IMR-90 (cell line): ENCODE results near the gene CYP26B1. TPM values are rescaled to one million over a fixed set of nuclear protein-coding genes. Genes with fewer than 3 reads are reported as not detected.

Experiments
- ATAC-seq: fragments of 200-7000 bp; cut with Tn5 transposase; 2 replicates; pipeline ENCODE4 v1.9.1; 2020; ENCODE audit warnings: low read depth, mild to moderate bottlenecking, moderate library complexity
- BruUV-seq: library from RNA; stranded (reverse); fragments of 400-500 nt; replicated peaks from 2 replicates; lab custom pipeline; 2021; lab: Mats Ljungman, UMichigan
- CTCF ChIA-PET: fragments of 300-600 bp; formaldehyde crosslinking; extraction: SDS; loops from one replicate; lab custom pipeline; 2021; ENCODE audit warnings: antibody characterized with exemption; lab: Yijun Ruan, JAX
- POLR2A ChIA-PET: fragments of 300-600 bp; sonication (Branson Sonifier 250); formaldehyde crosslinking; loops from one replicate; lab custom pipeline; 2022; ENCODE audit warnings: antibody characterized with exemption; ENCODE audit not compliant: unreplicated experiment; lab: Charles Lee
- DNase-seq: peaks from one replicate; pipeline ENCODE4 v3.0.0; 2013
- H2AFZ ChIP-seq: replicated peaks from 2 replicates; pipeline ENCODE3; 2013; ENCODE audit warnings: low read length, mild to moderate bottlenecking; ENCODE audit not compliant: poor library complexity
- H2AK5ac ChIP-seq: 2 replicates; pipeline ENCODE4 v1.6.1; 2013; ENCODE audit warnings: low read depth, low read length, inconsistent platforms
- H2AK9ac ChIP-seq: replicated peaks from 2 replicates; pipeline ENCODE3; 2013; ENCODE audit warnings: mild to moderate bottlenecking, low read depth, low read length, moderate library complexity; ENCODE audit not compliant: poor library complexity
- H2BK120ac ChIP-seq: 2 replicates; pipeline ENCODE4 v1.6.1; 2013; ENCODE audit warnings: low read depth, low read length, inconsistent platforms
- H2BK15ac ChIP-seq: 3 replicates; pipeline ENCODE4 v1.6.1; 2013; ENCODE audit warnings: low read depth, low read length, inconsistent platforms
- H2BK20ac ChIP-seq: 2 replicates; pipeline ENCODE4 v1.6.1; 2013; ENCODE audit warnings: low read depth, mild to moderate bottlenecking, inconsistent platforms, low read length, moderate library complexity
- H2BK5ac ChIP-seq: 2 replicates; pipeline ENCODE4 v1.6.1; 2013; ENCODE audit warnings: mild to moderate bottlenecking, low read depth, low read length, inconsistent platforms; ENCODE audit not compliant: poor library complexity, severe bottlenecking
- H3K14ac ChIP-seq: replicated peaks from 2 replicates; pipeline ENCODE4 v1.6.1; 2013; ENCODE audit warnings: low read depth, low read length, inconsistent platforms
- H3K18ac ChIP-seq: 2 replicates; pipeline ENCODE4 v1.6.1; 2013; ENCODE audit warnings: low read depth, low read length, control low read depth
- H3K23ac ChIP-seq: 2 replicates; pipeline ENCODE4 v1.6.1; 2013; ENCODE audit warnings: low read depth, low read length, inconsistent platforms
- H3K27ac ChIP-seq: 2 replicates; pipeline ENCODE4 v1.5.1; 2013; ENCODE audit warnings: mild to moderate bottlenecking, control low read depth, low read length; ENCODE audit not compliant: insufficient read depth
- H3K27me3 ChIP-seq: 2 replicates; pipeline ENCODE4 v1.6.1; 2013; ENCODE audit warnings: low read length; ENCODE audit not compliant: control insufficient read depth, insufficient read depth
- H3K36me3 ChIP-seq: 2 replicates; pipeline ENCODE4 v1.6.1; 2013; ENCODE audit warnings: low read length, mixed read lengths; ENCODE audit not compliant: control insufficient read depth, insufficient read depth
- H3K4ac ChIP-seq: 2 replicates; pipeline ENCODE4 v1.6.1; 2013; ENCODE audit warnings: low read depth, low read length, inconsistent platforms
- H3K4me1 ChIP-seq: 2 replicates; pipeline ENCODE4 v1.6.1; 2013; ENCODE audit warnings: low read length, mixed read lengths; ENCODE audit not compliant: control insufficient read depth, insufficient read depth
- H3K4me2 ChIP-seq: 2 replicates; pipeline ENCODE4 v1.6.1; 2013; ENCODE audit warnings: low read depth, mild to moderate bottlenecking, control low read depth, low read length, moderate library complexity
- H3K4me3 ChIP-seq: 2 replicates; pipeline ENCODE4 v1.5.1; 2013; ENCODE audit warnings: low read depth, mild to moderate bottlenecking, control low read depth, low read length, moderate library complexity; ENCODE audit not compliant: insufficient read depth
- H3K56ac ChIP-seq: 2 replicates; pipeline ENCODE4 v1.6.1; 2013; ENCODE audit warnings: low read length, inconsistent platforms; ENCODE audit not compliant: insufficient read depth; ENCODE audit errors: extremely low read depth
- H3K79me1 ChIP-seq, 2 experiments: 2 replicates each; pipeline ENCODE4 v1.6.1; 2013; ENCODE audit warnings: low read length in 2 of 2, inconsistent platforms in 1 of 2, low read depth in 1 of 2
- H3K9ac ChIP-seq: 2 replicates; pipeline ENCODE4 v1.6.1; 2013; ENCODE audit warnings: low read depth, low read length, control low read depth
- H3K9me1 ChIP-seq: 2 replicates; pipeline ENCODE4 v1.6.1; 2013; ENCODE audit warnings: low read length, inconsistent platforms; ENCODE audit not compliant: insufficient read depth
- H3K9me3 ChIP-seq: 2 replicates; pipeline ENCODE4 v1.6.1; 2013; ENCODE audit warnings: low read length; ENCODE audit not compliant: control insufficient read depth, insufficient read depth
- H4K20me1 ChIP-seq: 2 replicates; pipeline ENCODE4 v1.6.1; 2013; ENCODE audit warnings: low read length, inconsistent platforms; ENCODE audit not compliant: insufficient read depth
- H4K5ac ChIP-seq: 2 replicates; pipeline ENCODE4 v1.6.1; 2013; ENCODE audit warnings: mild to moderate bottlenecking, low read depth, low read length, control low read depth
- H4K8ac ChIP-seq, 2 experiments: 2 replicates each; pipeline ENCODE4 v1.6.1; 2013; ENCODE audit warnings: low read depth in 2 of 2, low read length in 2 of 2, control low read depth in 1 of 2, inconsistent platforms in 1 of 2
- H4K91ac ChIP-seq: 2 replicates; pipeline ENCODE4 v1.6.1; 2013; ENCODE audit warnings: low read depth, low read length, inconsistent platforms; ENCODE audit not compliant: insufficient read depth
- BHLHE40 ChIP-seq: fragments of 150-350 bp; IDR thresholded peaks from 2 replicates; pipeline ENCODE4 v1.6.1; 2016; ENCODE audit warnings: mild to moderate bottlenecking, low read depth, low read length
- CEBPB ChIP-seq: IDR thresholded peaks from 2 replicates; pipeline ENCODE4 v1.6.1; 2012; ENCODE audit warnings: low read depth, low read length, improper control_type of control experiment
- CTCF ChIP-seq: conservative IDR thresholded peaks from 2 replicates; pipeline ENCODE4 v1.5.1; 2012; ENCODE audit warnings: mild to moderate bottlenecking, low read depth, low read length, improper control_type of control experiment
- ELK1 ChIP-seq: fragments of 150-350 bp; IDR thresholded peaks from 2 replicates; pipeline ENCODE4 v1.6.1; 2016; ENCODE audit warnings: low read depth, mild to moderate bottlenecking, low read length, moderate library complexity, borderline replicate concordance
- FOS ChIP-seq: fragments of 150-350 bp; IDR thresholded peaks from 2 replicates; pipeline ENCODE4 v1.6.1; 2016; ENCODE audit warnings: low read depth, low read length
- MAFK ChIP-seq: IDR thresholded peaks from 2 replicates; pipeline ENCODE4 v1.6.1; 2012; ENCODE audit warnings: low read depth, low read length, improper control_type of control experiment
- MAZ ChIP-seq: IDR thresholded peaks from 2 replicates; pipeline ENCODE4 v1.6.1; 2012; ENCODE audit warnings: low read depth, mild to moderate bottlenecking, low read length, improper control_type of control experiment, moderate library complexity, borderline replicate concordance
- NFE2L2 ChIP-seq: fragments of 150-350 bp; IDR thresholded peaks from 2 replicates; pipeline ENCODE4 v1.6.1; 2016; ENCODE audit warnings: low read depth, mild to moderate bottlenecking, low read length
- POLR2A ChIP-seq: IDR thresholded peaks from 2 replicates; pipeline ENCODE4 v1.6.1; 2012; ENCODE audit warnings: mild to moderate bottlenecking, low read depth, low read length
- RAD21 ChIP-seq: IDR thresholded peaks from 2 replicates; pipeline ENCODE4 v1.6.1; 2012; ENCODE audit warnings: low read length, improper control_type of control experiment
- RCOR1 ChIP-seq: IDR thresholded peaks from 2 replicates; pipeline ENCODE4 v1.6.1; 2012; ENCODE audit warnings: mild to moderate bottlenecking, low read length, improper control_type of control experiment; ENCODE audit not compliant: insufficient replicate concordance
- RFX5 ChIP-seq: IDR thresholded peaks from 2 replicates; pipeline ENCODE4 v1.8.0; 2012; ENCODE audit warnings: low read depth, mild to moderate bottlenecking, low read length, moderate library complexity
- SMC3 ChIP-seq: fragments of 150-350 bp; IDR thresholded peaks from 2 replicates; pipeline ENCODE4 v1.6.1; 2016; ENCODE audit warnings: low read depth, mild to moderate bottlenecking, antibody characterized with exemption, low read length, moderate library complexity
- USF2 ChIP-seq: fragments of 150-350 bp; IDR thresholded peaks from 2 replicates; pipeline ENCODE4 v1.6.1; 2017; ENCODE audit warnings: mild to moderate bottlenecking, antibody characterized with exemption, low read length, low read depth
- WGBS, 2 experiments: methylation state at CpG; one replicate each; pipeline versions ENCODE4 v1.1.5 to v1.1.7; 2013; ENCODE audit warnings: missing lambda C conversion rate in 2 of 2; ENCODE audit not compliant: insufficient read length in 1 of 2; ENCODE audit errors: extremely low coverage in 2 of 2; 5-methylcytosine and 5-hydroxymethylcytosine counted together
- dilution Hi-C: fragments of 300-500 bp; cut with HindIII; formaldehyde crosslinking; loops from one replicate; pipeline ENCODE4 v1.14.3; 2018; ENCODE audit warnings: low sequenced_read_pairs; ENCODE audit not compliant: unreplicated experiment
- in situ Hi-C: fragments of 300-500 bp; cut with MboI; formaldehyde crosslinking; loops from 3 replicates; pipeline ENCODE4 v1.14.3; 2019; ENCODE audit warnings: low sequenced_read_pairs, inconsistent platforms, mixed read lengths
- intact Hi-C: fragments of 100-400 bp; cut with micrococcal nuclease; formaldehyde crosslinking; loops from 2 replicates; pipeline ENCODE4 v1.10.0; 2022
- polyA plus RNA-seq, 3 experiments: library from polyadenylated mRNA; depleted of rRNA; stranded (reverse); fragments of >200 nt; gene quantifications; 2 replicates each; pipeline ENCODE4 v1.2.3, GENCODE V29; 2012; ENCODE audit warnings: low replicate concordance in 1 of 3
- total RNA-seq: library from RNA; depleted of rRNA; stranded (reverse); fragments of >200 nt; gene quantifications from 2 replicates; pipeline ENCODE4 v1.2.3, GENCODE V29; 2012

Gene CYP26B1
- total and polyA plus RNA-seq, 2 of the 4 experiments (the other 2 are of a cell fraction), result 0.02 TPM; not detected in 1

GRCh38 chr2:72157871-72158771 is 10.5 kb upstream of the CYP26B1 start:
- H3K56ac ChIP-seq, result no peak overlapping the region
- TF ChIP-seq SMC3 (no peak), CEBPB (no peak), MAZ (no peak), RFX5 (no peak), USF2 (no peak), FOS (no peak), POLR2A (no peak), MAFK (no peak), RCOR1 (no peak), NFE2L2 (no peak), ELK1 (no peak), BHLHE40 (no peak), RAD21 (no peak), CTCF (no peak)

More at GRCh38 chr2:72157871-72158771, 10.5 kb upstream of the CYP26B1 start:
- H2BK120ac ChIP-seq, result no peak overlapping the region
- CTCF ChIA-PET, result interaction anchor here (1.1 kb wide), 1 partner anchor 321 kb away, joined by 3 read pairs; no protein-coding TSS in a partner anchor
- H3K4me1 ChIP-seq, result no peaks in the 10 kb centered on the region
- H2AK5ac ChIP-seq, result no peak overlapping the region
- no peak overlapping the region for H3K18ac ChIP-seq
- H2BK5ac ChIP-seq, result no peak overlapping the region
- no peak overlapping the region for H3K9ac ChIP-seq
- no peak overlapping the region for H4K91ac ChIP-seq
- H4K8ac ChIP-seq, result no peak overlapping the region
- 81% methylated on average over 4 of the region's 8 CpGs; no CpG with 5 or more reads in 1 of the 2 experiments for WGBS, 2 experiments
- no peaks in the 10 kb centered on the region for H4K20me1 ChIP-seq
- H3K14ac ChIP-seq, result no peak overlapping the region
- DNase-seq, result no peak
- no peak overlapping the region for H2AK9ac ChIP-seq
- no peak overlapping the region for H3K23ac ChIP-seq
- dilution Hi-C loops (no loop called here), in situ Hi-C loops (loop anchor here (10.0 kb wide), 3 partner anchors 233 to 417 kb away; no protein-coding TSS in a partner anchor), intact Hi-C loops (no loop called here)
- no peak overlapping the region for H3K27ac ChIP-seq
- peaks cover 53% of the 10 kb centered on the region for H3K27me3 ChIP-seq
- no peak for ATAC-seq
- no peaks in the 10 kb centered on the region for H3K36me3 ChIP-seq
- no peaks in the 10 kb centered on the region; the same call in 1 of the 2 replicates for H3K9me1 ChIP-seq
- H4K5ac ChIP-seq, result no peak overlapping the region
- H2BK20ac ChIP-seq, result no peak overlapping the region
- POLR2A ChIA-PET, result no interaction called here
- no peak overlapping the region for H3K4me3 ChIP-seq
- H3K79me1 ChIP-seq, result no peaks in the 10 kb centered on the region
- H3K4me2 ChIP-seq, result no peak overlapping the region
- H3K4ac ChIP-seq, result no peak overlapping the region
- no peaks in the 10 kb centered on the region for H3K9me3 ChIP-seq
- BruUV-seq, result no TSS peak
- no peak overlapping the region for H2AFZ ChIP-seq
- no peak overlapping the region for H2BK15ac ChIP-seq
